MCF 10A (cell line): ENCODE results near the gene ZNF524. TPM values are rescaled to one million over a fixed set of nuclear protein-coding genes. Genes with fewer than 3 reads are reported as not detected.

Source experiments
- BruUV-seq: library from RNA; stranded (reverse); fragments of 400-500 nt; replicated peaks from 2 replicates; lab custom pipeline; 2021; lab: Mats Ljungman, UMichigan
- CTCF ChIA-PET: fragments of 300-600 bp; sonication (Branson Sonifier 250); formaldehyde crosslinking; extraction: SDS; loops from one replicate; lab custom pipeline; 2021; ENCODE audit warnings: antibody characterized with exemption, inconsistent platforms; lab: Yijun Ruan, JAX
- POLR2A ChIA-PET: fragments of 300-600, 350-650 bp; sonication (Branson Sonifier 250); formaldehyde crosslinking; extraction: SDS; loops from one replicate; lab custom pipeline; 2020; ENCODE audit warnings: antibody characterized with exemption, inconsistent platforms; lab: Yijun Ruan, JAX
- DNase-seq: peaks from one replicate; pipeline ENCODE4 v3.0.0-alpha.2; 2018; ENCODE audit not compliant: unreplicated experiment
- H3K27ac Mint-ChIP-seq: one replicate; pipeline ENCODE4 v1.8.0; 2022; ENCODE audit warnings: mild to moderate bottlenecking, low read depth, mixed read lengths; ENCODE audit not compliant: unreplicated experiment
- H3K27me3 Mint-ChIP-seq: one replicate; pipeline ENCODE4 v1.8.0; 2022; ENCODE audit warnings: mixed read lengths; ENCODE audit not compliant: insufficient read depth, unreplicated experiment
- H3K36me3 Mint-ChIP-seq: one replicate; pipeline ENCODE4 v1.8.0; 2022; ENCODE audit warnings: mild to moderate bottlenecking, moderate library complexity, mixed read lengths; ENCODE audit not compliant: insufficient read depth, unreplicated experiment
- H3K4me1 Mint-ChIP-seq: one replicate; pipeline ENCODE4 v1.8.0; 2022; ENCODE audit warnings: mixed read lengths; ENCODE audit not compliant: insufficient read depth, unreplicated experiment
- H3K4me3 Mint-ChIP-seq: one replicate; pipeline ENCODE4 v1.8.0; 2022; ENCODE audit warnings: mild to moderate bottlenecking, moderate library complexity, mixed read lengths; ENCODE audit not compliant: unreplicated experiment
- H3K9me3 Mint-ChIP-seq: one replicate; pipeline ENCODE4 v1.8.0; 2022; ENCODE audit warnings: mixed read lengths; ENCODE audit not compliant: unreplicated experiment
- CTCF ChIP-seq: fragments of 200-600 bp; IDR thresholded peaks from one replicate; pipeline ENCODE4 v1.8.0; 2022; ENCODE audit warnings: antibody characterized with exemption, mild to moderate bottlenecking; ENCODE audit not compliant: unreplicated experiment
- intact Hi-C: fragments of 100-400 bp; cut with micrococcal nuclease; formaldehyde crosslinking; loops from 2 replicates; pipeline ENCODE4 v1.14.1; 2022
- total RNA-seq: library from RNA; stranded (reverse); gene quantifications from 2 replicates; pipeline ENCODE4 v1.2.3, GENCODE V29; 2022

The ZNF524 gene
- total RNA-seq, 1 experiment from 2014 or later: 17.6 TPM

GRCh38 chr19:55619286-55619685 is 19.2 kb downstream of the ZNF524 start:
- H3K27me3 Mint-ChIP-seq: no peaks in the 10 kb centered on the region
- no peak for DNase-seq
- no peak for TF ChIP-seq CTCF
- peaks cover 28% of the 10 kb centered on the region for H3K36me3 Mint-ChIP-seq
- ChIA-PET POLR2A (interaction anchor here (2.5 kb wide), 1 partner anchor 13 kb away, joined by 13 read pairs; no protein-coding TSS in a partner anchor), CTCF (interaction anchor here (0.7 to 2.2 kb wide), 3 partner anchors 13 to 503 kb away, joined by 3 to 17 read pairs (median 5); partner anchors contain the start of gene ZNF865)
- no peaks in the 10 kb centered on the region for H3K9me3 Mint-ChIP-seq
- H3K4me1 Mint-ChIP-seq: peaks cover 10% of the 10 kb centered on the region
- TSS peak; percentile 4 for BruUV-seq
- intact Hi-C loops: no loop called here
- no peak overlapping the region for H3K27ac Mint-ChIP-seq
- H3K4me3 Mint-ChIP-seq: no peak overlapping the region

- Mint-ChIP-seq H3K4me1 (peaks cover 10% of the 10 kb centered on the region), H3K4me3 (no peak overlapping the region), H3K9me3 (no peaks in the 10 kb centered on the region), H3K27me3 (no peaks in the 10 kb centered on the region), H3K36me3 (peaks cover 28% of the 10 kb centered on the region), H3K27ac (no peak overlapping the region)
- CTCF ChIA-PET: interaction anchor here (0.8 to 1.3 kb wide), 3 partner anchors 11 to 532 kb away, joined by 3 read pairs; no protein-coding TSS in a partner anchor
- no peak for TF ChIP-seq CTCF
- DNase-seq: no peak
- POLR2A ChIA-PET: interaction anchor here (0.7 to 2.5 kb wide), 5 partner anchors 8 to 39 kb away, joined by 3 to 13 read pairs (median 3); partner anchors contain the start of genes FIZ1 and ZNF579
- intact Hi-C loops: no loop called here
- BruUV-seq: no TSS peak
These were observed 20.5 kb downstream of the ZNF524 start for GRCh38 chr19:55620410-55621204.

GRCh38 chr19:55621205-55621672 is 21.2 kb downstream of the ZNF524 start:
- BruUV-seq: no TSS peak
- peaks cover 10% of the 10 kb centered on the region for H3K4me1 Mint-ChIP-seq
- POLR2A ChIA-PET: interaction anchor here (1.0 to 2.5 kb wide), 3 partner anchors 15 to 40 kb away, joined by 3 to 13 read pairs (median 3); partner anchors contain the start of genes FIZ1 and ZNF579
- H3K4me3 Mint-ChIP-seq: no peak overlapping the region
- no peaks in the 10 kb centered on the region for H3K9me3 Mint-ChIP-seq
- intact Hi-C loops: no loop called here
- no peak for DNase-seq
- peaks cover 28% of the 10 kb centered on the region for H3K36me3 Mint-ChIP-seq
- TF ChIP-seq CTCF: no peak
- CTCF ChIA-PET: interaction anchor here (0.8 to 1.3 kb wide), 2 partner anchors 15 to 533 kb away, joined by 3 read pairs; no protein-coding TSS in a partner anchor
- no peak overlapping the region for H3K27ac Mint-ChIP-seq
- H3K27me3 Mint-ChIP-seq: no peaks in the 10 kb centered on the region

- H3K27ac Mint-ChIP-seq: no peak overlapping the region
- ChIA-PET POLR2A (no interaction called here), CTCF (interaction anchor here (1.3 to 1.8 kb wide), 2 partner anchors 15 to 16 kb away, joined by 3 to 6 read pairs; partner anchors contain the start of gene ZNF865)
- no peaks in the 10 kb centered on the region for H3K27me3 Mint-ChIP-seq
- DNase-seq: no peak
- no TSS peak for BruUV-seq
- TF ChIP-seq CTCF: no peak
- H3K9me3 Mint-ChIP-seq: no peaks in the 10 kb centered on the region
- intact Hi-C loops: no loop called here
- peaks cover 28% of the 10 kb centered on the region for H3K36me3 Mint-ChIP-seq
- H3K4me1 Mint-ChIP-seq: peaks cover 10% of the 10 kb centered on the region
- no peak overlapping the region for H3K4me3 Mint-ChIP-seq
These were observed 21.7 kb downstream of the ZNF524 start for GRCh38 chr19:55621673-55622231.
